ENCODE data around the gene ITGA7.

DNA sequence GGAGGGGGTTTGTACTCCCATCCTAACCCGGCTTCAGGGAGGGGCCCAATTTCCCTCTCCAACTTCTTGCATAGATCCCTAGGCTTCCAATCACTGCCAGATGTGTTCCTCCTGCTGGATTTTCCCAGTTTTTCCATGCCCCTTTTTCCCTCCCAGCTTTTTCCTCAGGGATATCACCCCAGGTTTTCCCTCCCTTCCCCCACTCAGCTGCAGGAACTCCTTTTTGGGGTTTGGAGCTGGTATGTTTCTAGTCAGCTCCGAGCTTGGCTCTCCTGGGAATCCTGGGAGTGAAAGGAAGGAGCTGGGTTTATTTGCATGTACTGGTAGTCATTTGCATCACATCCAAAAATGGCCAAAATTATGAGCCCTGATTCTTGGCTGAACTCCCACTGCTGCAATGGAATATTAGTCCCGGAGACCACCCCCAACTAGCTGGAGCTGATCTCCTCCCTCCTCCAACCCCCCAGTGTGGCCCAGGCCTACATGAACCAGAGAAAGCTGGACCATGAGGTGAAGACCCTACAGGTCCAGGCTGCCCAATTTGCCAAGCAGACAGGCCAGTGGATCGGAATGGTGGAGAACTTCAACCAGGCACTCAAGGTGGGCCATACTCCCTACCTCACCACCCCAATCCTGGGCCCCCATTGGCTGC is 11.0 kb upstream of the ITGA7 start:
- TF ChIP-seq, protein P1, sequence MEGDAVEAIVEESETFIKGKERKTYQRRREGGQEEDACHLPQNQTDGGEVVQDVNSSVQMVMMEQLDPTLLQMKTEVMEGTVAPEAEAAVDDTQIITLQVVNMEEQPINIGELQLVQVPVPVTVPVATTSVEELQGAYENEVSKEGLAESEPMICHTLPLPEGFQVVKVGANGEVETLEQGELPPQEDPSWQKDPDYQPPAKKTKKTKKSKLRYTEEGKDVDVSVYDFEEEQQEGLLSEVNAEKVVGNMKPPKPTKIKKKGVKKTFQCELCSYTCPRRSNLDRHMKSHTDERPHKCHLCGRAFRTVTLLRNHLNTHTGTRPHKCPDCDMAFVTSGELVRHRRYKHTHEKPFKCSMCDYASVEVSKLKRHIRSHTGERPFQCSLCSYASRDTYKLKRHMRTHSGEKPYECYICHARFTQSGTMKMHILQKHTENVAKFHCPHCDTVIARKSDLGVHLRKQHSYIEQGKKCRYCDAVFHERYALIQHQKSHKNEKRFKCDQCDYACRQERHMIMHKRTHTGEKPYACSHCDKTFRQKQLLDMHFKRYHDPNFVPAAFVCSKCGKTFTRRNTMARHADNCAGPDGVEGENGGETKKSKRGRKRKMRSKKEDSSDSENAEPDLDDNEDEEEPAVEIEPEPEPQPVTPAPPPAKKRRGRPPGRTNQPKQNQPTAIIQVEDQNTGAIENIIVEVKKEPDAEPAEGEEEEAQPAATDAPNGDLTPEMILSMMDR (IDR thresholded peaks at IDR 0.05) = no peak
- TF ChIP-seq ZFX (IDR thresholded peaks at IDR 0.05; ENCODE audit: borderline replicate concordance) = no peak
